Stimulated activated CD4-positive, alpha-beta T cell treated with anti-CD3 and anti-CD28 coated beads, Interleukin-15, amount 100 ng/mL, for 24 hours (primary cell): ENCODE data around the gene ATP10A.

Source experiments
- DNase-seq: peaks from one replicate; pipeline ENCODE4 v3.0.0-alpha.2; 2020

Gene ATP10A

GRCh38 chr15:25713736-25714537 is 149.2 kb downstream of the ATP10A start:
- DNase-seq = no peak

- DNase-seq = no peak
Observed at GRCh38 chr15:25712961-25713355, 150.2 kb downstream of the ATP10A start.

- DNase-seq = no peak
Observed at GRCh38 chr15:25712192-25712960, 150.8 kb downstream of the ATP10A start.

- DNase-seq = no peak
Observed at GRCh38 chr15:25711691-25712090, 151.4 kb downstream of the ATP10A start.

GRCh38 chr15:25711164-25711563 is 152.0 kb downstream of the ATP10A start:
- DNase-seq = no peak

- peak; percentile 65 for DNase-seq
Observed at GRCh38 chr15:25710184-25710583, 152.9 kb downstream of the ATP10A start.

- no peak for DNase-seq
Observed at GRCh38 chr15:25709437-25710159, 153.5 kb downstream of the ATP10A start.

- DNase-seq = no peak
Observed at GRCh38 chr15:25708391-25708790, 154.7 kb downstream of the ATP10A start.

GRCh38 chr15:25707656-25708365 is 155.3 kb downstream of the ATP10A start:
- DNase-seq = no peak

- DNase-seq = no peak
Observed at GRCh38 chr15:25706176-25706955, 156.8 kb downstream of the ATP10A start.

- DNase-seq = no peak
Observed at GRCh38 chr15:25705433-25706115, 157.6 kb downstream of the ATP10A start.

- DNase-seq = no peak
Observed at GRCh38 chr15:25703726-25704125, 159.4 kb downstream of the ATP10A start.

GRCh38 chr15:25701721-25702465 is 161.2 kb downstream of the ATP10A start:
- no peak for DNase-seq

GRCh38 chr15:25700916-25701315 is 162.2 kb downstream of the ATP10A start:
- no peak for DNase-seq

GRCh38 chr15:25697586-25697985 is 165.5 kb downstream of the ATP10A start:
- DNase-seq = no peak

GRCh38 chr15:25695875-25696760 is 167.0 kb downstream of the ATP10A start:
- no peak for DNase-seq

GRCh38 chr15:25694823-25695312 is 168.3 kb downstream of the ATP10A start:
- no peak for DNase-seq

GRCh38 chr15:25694239-25694584 is 168.9 kb downstream of the ATP10A start:
- DNase-seq = no peak
